H1 (cell line): ENCODE results near the gene MEF2C. TPM values are rescaled to one million over a fixed set of nuclear protein-coding genes. Genes with fewer than 3 reads are reported as not detected.

Source experiments
- CTCF ChIA-PET: fragments of 300-600 bp; sonication (Branson Sonifier 250); formaldehyde crosslinking; loops from one replicate; lab custom pipeline; 2021; ENCODE audit not compliant: partially characterized antibody; lab: Charles Lee
- POLR2A ChIA-PET: fragments of 300-600 bp; sonication (Branson Sonifier 250); formaldehyde crosslinking; loops from one replicate; lab custom pipeline; 2021; ENCODE audit warnings: inconsistent platforms; ENCODE audit not compliant: partially characterized antibody; lab: Charles Lee
- DNase-seq, 2 experiments: peaks; one replicate each; pipeline versions ENCODE4 v3.0.0 to v3.0.0-alpha.2; 2010 to 2022; ENCODE audit warnings: low spot score in 2 of 2, low read depth in 1 of 2, mixed read lengths in 1 of 2
- FAIRE-seq: peaks from 2 replicates; lab custom pipeline; 2011; peaks lifted over from hg19 to GRCh38; lab: Jason Lieb, UNC
- H2AFZ ChIP-seq: 2 replicates; pipeline ENCODE4 v1.8.1; 2012; ENCODE audit warnings: low read length, inconsistent platforms
- H2AK5ac ChIP-seq: 2 replicates; pipeline ENCODE4 v1.6.1; 2013; ENCODE audit warnings: low read depth, low read length
- H2BK120ac ChIP-seq: replicated peaks from 2 replicates; pipeline ENCODE3; 2013; ENCODE audit warnings: low read depth, low read length, inconsistent platforms
- H2BK12ac ChIP-seq: 2 replicates; pipeline ENCODE4 v1.6.1; 2013; ENCODE audit warnings: low read depth, low read length
- H2BK15ac ChIP-seq: 2 replicates; pipeline ENCODE4 v1.6.1; 2013; ENCODE audit warnings: low read length
- H2BK20ac ChIP-seq: 2 replicates; pipeline ENCODE4 v1.6.1; 2013; ENCODE audit warnings: low read length
- H2BK5ac ChIP-seq: 2 replicates; pipeline ENCODE4 v1.6.1; 2013; ENCODE audit warnings: low read depth, low read length
- H3K14ac ChIP-seq: 2 replicates; pipeline ENCODE4 v1.6.1; 2013; ENCODE audit warnings: inconsistent platforms; ENCODE audit not compliant: insufficient read length
- H3K18ac ChIP-seq: 2 replicates; pipeline ENCODE4 v1.6.1; 2013; ENCODE audit warnings: low read length; ENCODE audit errors: extremely low read depth
- H3K23ac ChIP-seq: 2 replicates; pipeline ENCODE4 v1.6.1; 2013; ENCODE audit warnings: inconsistent platforms; ENCODE audit not compliant: insufficient read length
- H3K23me2 ChIP-seq: 2 replicates; pipeline ENCODE4 v1.6.1; 2013; ENCODE audit warnings: low read depth, low read length
- H3K27ac ChIP-seq: 2 replicates; pipeline ENCODE4 v1.6.1; 2011; ENCODE audit warnings: low read depth, low read length, inconsistent platforms
- H3K27me3 ChIP-seq, 4 experiments: replicated peaks in 1 of 4; 1 replicate in 1 of 4; 2 replicates in 3 of 4; pipeline versions ENCODE4 v1.6.1 to v1.8.1; 2011 to 2013; ENCODE audit warnings: low read length in 3 of 4, mild to moderate bottlenecking in 3 of 4, inconsistent platforms in 2 of 4, mixed read lengths in 2 of 4, moderate library complexity in 1 of 4; ENCODE audit not compliant: control insufficient read depth in 3 of 4, insufficient read depth in 3 of 4; ENCODE audit errors: extremely low read depth in 1 of 4
- H3K36me3 ChIP-seq, 4 experiments: 2 replicates each; pipeline versions ENCODE4 v1.6.1 to v1.8.1; 2011 to 2013; ENCODE audit warnings: mild to moderate bottlenecking in 4 of 4, low read length in 3 of 4, moderate library complexity in 2 of 4, control low read depth in 1 of 4, inconsistent platforms in 1 of 4; ENCODE audit not compliant: insufficient read depth in 4 of 4, control insufficient read depth in 2 of 4
- H3K4ac ChIP-seq: replicated peaks from 2 replicates; pipeline ENCODE3; 2013; ENCODE audit warnings: low read length, low read depth, mixed read lengths, inconsistent platforms; ENCODE audit not compliant: insufficient read length
- H3K4me1 ChIP-seq, 4 experiments: replicated peaks in 1 of 4; 1 replicate in 1 of 4; 2 replicates in 3 of 4; pipeline versions ENCODE4 v1.6.1 to v1.8.1; 2011 to 2013; ENCODE audit warnings: low read length in 3 of 4, inconsistent platforms in 2 of 4, mixed read lengths in 1 of 4; ENCODE audit not compliant: insufficient read depth in 4 of 4, control insufficient read depth in 3 of 4
- H3K4me2 ChIP-seq, 2 experiments: 2 replicates each; pipeline versions ENCODE4 v1.6.1 to v1.8.1; 2011 to 2013; ENCODE audit warnings: low read depth in 2 of 2, low read length in 2 of 2, control low read depth in 1 of 2, inconsistent platforms in 1 of 2, mild to moderate bottlenecking in 1 of 2; ENCODE audit not compliant: insufficient read depth in 1 of 2
- H3K4me3 ChIP-seq, 4 experiments: fragments of 200-600, 300-600 bp in 1 of 4; sonication (generic), shearing (Covaris generic), sonication (Bioruptor Twin) in 1 of 4; 2 replicates each; pipeline versions ENCODE4 v1.5.1 to v1.8.1; 2011 to 2016; ENCODE audit warnings: low read length in 4 of 4, low read depth in 3 of 4, control low read depth in 2 of 4, inconsistent platforms in 2 of 4, mild to moderate bottlenecking in 2 of 4, mixed read lengths in 1 of 4, moderate library complexity in 1 of 4; ENCODE audit not compliant: insufficient read depth in 2 of 4; ENCODE audit errors: extremely low read depth in 1 of 4
- H3K56ac ChIP-seq: replicated peaks from 2 replicates; pipeline ENCODE3; 2013; ENCODE audit warnings: low read depth, mild to moderate bottlenecking, mixed read lengths, low read length, inconsistent platforms; ENCODE audit not compliant: insufficient read length
- H3K79me1 ChIP-seq: 2 replicates; pipeline ENCODE4 v1.6.1; 2013; ENCODE audit warnings: low read depth, low read length, control low read depth
- H3K79me2 ChIP-seq, 2 experiments: 2 replicates each; pipeline versions ENCODE4 v1.6.1 to v1.8.1; 2012 to 2013; ENCODE audit warnings: low read length in 2 of 2, mild to moderate bottlenecking in 2 of 2, inconsistent platforms in 1 of 2; ENCODE audit not compliant: insufficient read depth in 2 of 2, control insufficient read depth in 1 of 2
- H3K9ac ChIP-seq, 4 experiments: replicated peaks in 1 of 4; 1 replicate in 1 of 4; 2 replicates in 3 of 4; pipeline versions ENCODE4 v1.6.1 to v1.8.1; 2011 to 2013; ENCODE audit warnings: low read depth in 3 of 4, low read length in 3 of 4, control low read depth in 2 of 4, mild to moderate bottlenecking in 2 of 4, moderate library complexity in 2 of 4, inconsistent platforms in 1 of 4; ENCODE audit errors: extremely low read depth in 1 of 4
- H3K9me3 ChIP-seq, 2 experiments: 2 replicates each; pipeline versions ENCODE4 v1.6.1 to v1.8.1; 2012 to 2013; ENCODE audit warnings: mild to moderate bottlenecking in 2 of 2, moderate library complexity in 2 of 2, control low read depth in 1 of 2, inconsistent platforms in 1 of 2, low read depth in 1 of 2, low read length in 1 of 2, mixed read lengths in 1 of 2; ENCODE audit not compliant: insufficient read depth in 2 of 2
- H4K20me1 ChIP-seq, 2 experiments: replicated peaks in 1 of 2; 2 replicates each; pipeline versions ENCODE3 to v1.8.1; 2011 to 2013; ENCODE audit warnings: inconsistent platforms in 2 of 2, low read length in 2 of 2, mild to moderate bottlenecking in 1 of 2; ENCODE audit not compliant: insufficient read depth in 2 of 2, control insufficient read depth in 1 of 2
- H4K5ac ChIP-seq: 2 replicates; pipeline ENCODE4 v1.6.1; 2013; ENCODE audit warnings: low read length, low read depth, mixed read lengths, inconsistent platforms; ENCODE audit not compliant: insufficient read length
- H4K8ac ChIP-seq: 2 replicates; pipeline ENCODE4 v1.8.0; 2013; ENCODE audit warnings: mild to moderate bottlenecking, moderate library complexity, low read length, inconsistent platforms; ENCODE audit not compliant: insufficient read depth; ENCODE audit errors: extremely low read depth
- H4K91ac ChIP-seq: replicated peaks from 2 replicates; pipeline ENCODE3; 2013; ENCODE audit warnings: low read length, mixed read lengths, inconsistent platforms; ENCODE audit not compliant: insufficient read length
- CEBPB ChIP-seq: IDR thresholded peaks from 2 replicates; pipeline ENCODE4 v1.6.1; 2012; ENCODE audit warnings: low read depth, low read length
- JUND ChIP-seq: IDR thresholded peaks from 2 replicates; pipeline ENCODE4 v1.6.1; 2011; ENCODE audit warnings: mild to moderate bottlenecking, improper control_type of control experiment, low read length
- PHF8 ChIP-seq: fragments of 200-600 bp; sonication (generic); conservative IDR thresholded peaks from 2 replicates; pipeline ENCODE4 v1.7.1; 2012; ENCODE audit warnings: low read depth, mild to moderate bottlenecking, inconsistent platforms, low read length, moderate library complexity
- TAF7 ChIP-seq: optimal IDR thresholded peaks from 2 replicates; pipeline ENCODE3; 2011; ENCODE audit warnings: low read depth, mild to moderate bottlenecking, inconsistent platforms, low read length, moderate library complexity, borderline replicate concordance
- ZNF274 ChIP-seq: IDR thresholded peaks from 2 replicates; pipeline ENCODE4 v1.7.0; 2012; ENCODE audit warnings: low read length, borderline replicate concordance; ENCODE audit errors: extremely low read depth
- WGBS, 2 experiments: shearing (Covaris generic) in 1 of 2; methylation state at CpG; one replicate each; pipeline versions ENCODE4 v1.1.6 to v1.1.7; 2013 to 2015; ENCODE audit warnings: low lambda C conversion rate in 2 of 2, mixed read lengths in 2 of 2, inconsistent platforms in 1 of 2, low coverage in 1 of 2, missing lambda C conversion rate in 1 of 2; ENCODE audit not compliant: insufficient replicate concordance in 2 of 2, insufficient coverage in 1 of 2, insufficient read length in 1 of 2; ENCODE audit errors: extremely low coverage in 1 of 2, missing lambda C conversion rate in 1 of 2; 5-methylcytosine and 5-hydroxymethylcytosine counted together
- polyA plus RNA-seq, 7 experiments: library from polyadenylated mRNA; depleted of rRNA in 3 of 7; stranded (reverse) in 5 of 7; unstranded in 2 of 7; fragments of >200 nt in 5 of 7; fragments of 200-250 nt in 2 of 7; gene quantifications; 1 replicate in 5 of 7; 2 replicates in 1 of 7; 4 replicates in 1 of 7; pipeline versions ENCODE4 v1.2.1 to v1.2.3, GENCODE V29; 2011 to 2013; ENCODE audit warnings: missing spikeins in 2 of 7, mixed read lengths in 2 of 7
- total RNA-seq: library from RNA; stranded (reverse); fragmentation: NEBNext Ultra II Directional; extraction: Animal tissue kit (Norgen Biotek cat#: 25700); gene quantifications from 2 replicates; pipeline ENCODE4 v1.2.1, GENCODE V29; 2021
- TF ChIP-seq, protein P1 (sequence below): IDR thresholded peaks from 2 replicates; pipeline ENCODE4 v1.6.1; 2012; ENCODE audit warnings: low read length, inconsistent platforms

Gene MEF2C
- total and polyA plus RNA-seq, 2 of the 8 experiments (the other 6 are each of a cell fraction or from before 2014, with no cell fraction given): 0.59 to 0.99 TPM

DNA sequence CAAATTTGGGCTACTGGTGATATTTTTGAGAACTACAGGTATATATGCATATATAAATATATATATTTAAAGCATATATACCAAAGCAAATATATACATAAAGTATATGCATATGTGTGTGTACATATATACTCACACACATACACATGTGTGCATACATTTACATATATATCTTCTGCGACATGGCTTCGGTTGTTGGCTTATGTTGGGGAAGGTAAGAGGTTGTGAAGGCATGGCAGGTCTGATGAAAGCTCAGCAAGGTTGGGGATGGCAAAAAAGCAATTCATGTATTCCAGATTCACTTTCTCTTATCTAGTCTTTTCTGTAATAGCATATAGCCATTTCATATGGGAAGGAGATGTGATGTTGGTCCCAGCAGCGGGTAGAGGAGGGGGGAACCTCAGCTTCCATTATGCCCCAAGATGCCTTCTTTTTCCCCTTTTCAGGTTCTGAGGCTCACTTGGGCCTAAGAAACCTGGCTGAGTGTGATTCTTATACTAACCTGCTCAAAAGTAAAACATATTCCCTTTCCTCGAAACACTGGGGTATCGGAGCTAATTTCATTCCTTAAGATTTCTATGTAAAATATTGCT lies 201.7 kb downstream of the MEF2C start:
- H3K27ac ChIP-seq: no peak overlapping the region
- no peak overlapping the region for H4K8ac ChIP-seq
- H3K56ac ChIP-seq: no peak overlapping the region
- no peak overlapping the region for H3K4me3 ChIP-seq
- H4K5ac ChIP-seq: no peak overlapping the region
- no peak overlapping the region for H2AK5ac ChIP-seq
- no peak overlapping the region for H3K9ac ChIP-seq
- DNase-seq (no peak), FAIRE-seq (no peak)
- no peak overlapping the region for H4K91ac ChIP-seq
- POLR2A ChIA-PET: interaction anchor here (0.7 to 3.2 kb wide), 5 partner anchors 9 to 401 kb away, joined by 3 to 13 read pairs (median 4); no protein-coding TSS in a partner anchor
- H3K4ac ChIP-seq: no peak overlapping the region
- no peak overlapping the region for H2BK15ac ChIP-seq
- 45% methylated on average over 5 of the region's 5 CpGs; no CpG with 5 or more reads in 1 of the 2 experiments for WGBS, 2 experiments
- no peak overlapping the region for H3K14ac ChIP-seq
- peaks cover 10 to 26% (median 17%) of the 10 kb centered on the region in 4 experiments for H3K4me1 ChIP-seq
- H3K79me2 ChIP-seq: no peaks in the 10 kb centered on the region
- H2AFZ ChIP-seq: no peak overlapping the region
- peaks cover 17% of the 10 kb centered on the region for H3K23me2 ChIP-seq
- H3K23ac ChIP-seq: no peak overlapping the region
- H2BK120ac ChIP-seq: no peak overlapping the region
- no peak overlapping the region for H2BK20ac ChIP-seq
- H2BK12ac ChIP-seq: no peak overlapping the region
- no peaks in the 10 kb centered on the region for H3K36me3 ChIP-seq
- H3K79me1 ChIP-seq: no peaks in the 10 kb centered on the region
- peaks cover 64 to 98% (median 85%) of the 10 kb centered on the region in 4 experiments for H3K27me3 ChIP-seq
- peak overlapping the region in 1 of 2 experiments; percentile 78; a peak in 1 of 4 replicates for H3K4me2 ChIP-seq
- no peak overlapping the region for H2BK5ac ChIP-seq
- H3K18ac ChIP-seq: no peak overlapping the region
- H4K20me1 ChIP-seq: peaks cover 5 to 21% of the 10 kb centered on the region in 2 experiments
- H3K9me3 ChIP-seq: no peaks in the 10 kb centered on the region
- CTCF ChIA-PET: interaction anchor here (0.6 to 6.4 kb wide), 18 partner anchors 9 to 916 kb away, joined by 3 to 63 read pairs (median 5); no protein-coding TSS in a partner anchor
- TF ChIP-seq JUND (no peak), CEBPB (no peak), ZNF274 (no peak), TAF7 (no peak), PHF8 (no peak)
- TF ChIP-seq, protein P1, sequence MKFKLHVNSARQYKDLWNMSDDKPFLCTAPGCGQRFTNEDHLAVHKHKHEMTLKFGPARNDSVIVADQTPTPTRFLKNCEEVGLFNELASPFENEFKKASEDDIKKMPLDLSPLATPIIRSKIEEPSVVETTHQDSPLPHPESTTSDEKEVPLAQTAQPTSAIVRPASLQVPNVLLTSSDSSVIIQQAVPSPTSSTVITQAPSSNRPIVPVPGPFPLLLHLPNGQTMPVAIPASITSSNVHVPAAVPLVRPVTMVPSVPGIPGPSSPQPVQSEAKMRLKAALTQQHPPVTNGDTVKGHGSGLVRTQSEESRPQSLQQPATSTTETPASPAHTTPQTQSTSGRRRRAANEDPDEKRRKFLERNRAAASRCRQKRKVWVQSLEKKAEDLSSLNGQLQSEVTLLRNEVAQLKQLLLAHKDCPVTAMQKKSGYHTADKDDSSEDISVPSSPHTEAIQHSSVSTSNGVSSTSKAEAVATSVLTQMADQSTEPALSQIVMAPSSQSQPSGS: no peak
